Naive thymus-derived CD4-positive, alpha-beta T cell (primary cell): ENCODE results near the gene ANKIB1. TPM values are rescaled to one million over a fixed set of nuclear protein-coding genes. Genes with fewer than 3 reads are reported as not detected.

Experiments
- ATAC-seq: fragments of 150-1000 bp; cut with Tn5 transposase; 2 replicates; pipeline ENCODE4 v1.10.0; 2021; ENCODE audit warnings: mild to moderate bottlenecking, moderate library complexity
- CTCF ChIA-PET: fragments of 350-600 bp; sonication (Branson Sonifier 250); formaldehyde crosslinking; loops from one replicate; lab custom pipeline; 2021; ENCODE audit warnings: antibody characterized with exemption; lab: Charles Lee
- POLR2A ChIA-PET: fragments of 350-600 bp; sonication (Branson Sonifier 250); formaldehyde crosslinking; loops from one replicate; lab custom pipeline; 2021; ENCODE audit warnings: antibody characterized with exemption, inconsistent platforms; lab: Charles Lee
- DNase-seq, 9 donors: peaks; one replicate each; pipeline versions ENCODE4 v3.0.0 to v3.0.0-alpha.2; 2020 to 2022; ENCODE audit warnings: mixed read lengths in 1 of 9
- H3K27ac ChIP-seq: one replicate; pipeline ENCODE4 v1.7.0; 2013; ENCODE audit warnings: mild to moderate bottlenecking, low read depth, low read length, moderate library complexity
- H3K27me3 ChIP-seq, 2 donors: one replicate each; pipeline ENCODE4 v1.7.0; 2013; ENCODE audit warnings: low read length in 2 of 2, mild to moderate bottlenecking in 2 of 2, moderate library complexity in 2 of 2; ENCODE audit not compliant: control insufficient read depth in 2 of 2, insufficient read depth in 2 of 2
- H3K36me3 ChIP-seq, 3 experiments: 1 replicate in 2 of 3; 2 replicates in 1 of 3; pipeline ENCODE4 v1.7.0; 2013; ENCODE audit warnings: low read length in 3 of 3, mild to moderate bottlenecking in 3 of 3, moderate library complexity in 1 of 3; ENCODE audit not compliant: insufficient read depth in 3 of 3, control insufficient read depth in 2 of 3
- H3K4me1 ChIP-seq, 2 donors: one replicate each; pipeline ENCODE4 v1.7.0; 2013; ENCODE audit warnings: low read length in 2 of 2, mild to moderate bottlenecking in 2 of 2, moderate library complexity in 1 of 2; ENCODE audit not compliant: control insufficient read depth in 2 of 2, insufficient read depth in 2 of 2
- H3K4me3 ChIP-seq: 2 replicates; pipeline ENCODE4 v1.7.0; 2013; ENCODE audit warnings: mild to moderate bottlenecking, low read length
- H3K9me3 ChIP-seq, 3 experiments: 1 replicate in 2 of 3; 2 replicates in 1 of 3; pipeline ENCODE4 v1.7.0; 2013; ENCODE audit warnings: low read length in 3 of 3; ENCODE audit not compliant: control insufficient read depth in 2 of 3
- H3K27ac Mint-ChIP-seq, 9 donors: one replicate each; pipeline ENCODE4 v1.8.0; 2020 to 2022; ENCODE audit warnings: mixed read lengths in 9 of 9, mild to moderate bottlenecking in 8 of 9, moderate library complexity in 5 of 9, inconsistent platforms in 2 of 9
- H3K27me3 Mint-ChIP-seq, 5 donors: one replicate each; pipeline ENCODE4 v1.8.0; 2021 to 2022; ENCODE audit warnings: mixed read lengths in 5 of 5, mild to moderate bottlenecking in 1 of 5
- H3K36me3 Mint-ChIP-seq, 5 donors: one replicate each; pipeline ENCODE4 v1.8.0; 2020 to 2022; ENCODE audit warnings: mixed read lengths in 5 of 5, mild to moderate bottlenecking in 3 of 5, inconsistent platforms in 1 of 5
- H3K4me1 Mint-ChIP-seq, 7 donors: one replicate each; pipeline ENCODE4 v1.8.0; 2020 to 2022; ENCODE audit warnings: mixed read lengths in 7 of 7, mild to moderate bottlenecking in 3 of 7, inconsistent platforms in 1 of 7
- H3K4me3 Mint-ChIP-seq, 10 donors: one replicate each; pipeline ENCODE4 v1.8.0; 2020 to 2022; ENCODE audit warnings: mild to moderate bottlenecking in 10 of 10, mixed read lengths in 10 of 10, moderate library complexity in 6 of 10, inconsistent platforms in 2 of 10
- H3K9me3 Mint-ChIP-seq, 11 donors: one replicate each; pipeline ENCODE4 v1.8.0; 2020 to 2022; ENCODE audit warnings: mixed read lengths in 11 of 11, mild to moderate bottlenecking in 4 of 11, inconsistent platforms in 1 of 11, moderate library complexity in 1 of 11
- intact Hi-C, 2 donors: fragments of 100-400 bp; cut with micrococcal nuclease; formaldehyde crosslinking; loops; one replicate each; pipeline ENCODE4 v1.15.1; 2023
- polyA plus RNA-seq, 2 donors: library from polyadenylated mRNA; unstranded; fragments of 300-500 nt; fragmentation: Illumina TruSeq; gene quantifications; one replicate each; pipeline ENCODE4 v1.2.3, GENCODE V29; 2021
- total RNA-seq, 6 experiments: library from RNA in 5 of 6; stranded (reverse) in 5 of 6; gene quantifications; 1 replicate in 5 of 6; 2 replicates in 1 of 6; pipeline ENCODE4 v1.2.3 and lab custom pipeline; 2021 to 2026

ANKIB1 gene
- total and polyA plus RNA-seq, 7 experiments from 2014 or later = 5.8 to 98.6 (median 67.6) TPM

DNA sequence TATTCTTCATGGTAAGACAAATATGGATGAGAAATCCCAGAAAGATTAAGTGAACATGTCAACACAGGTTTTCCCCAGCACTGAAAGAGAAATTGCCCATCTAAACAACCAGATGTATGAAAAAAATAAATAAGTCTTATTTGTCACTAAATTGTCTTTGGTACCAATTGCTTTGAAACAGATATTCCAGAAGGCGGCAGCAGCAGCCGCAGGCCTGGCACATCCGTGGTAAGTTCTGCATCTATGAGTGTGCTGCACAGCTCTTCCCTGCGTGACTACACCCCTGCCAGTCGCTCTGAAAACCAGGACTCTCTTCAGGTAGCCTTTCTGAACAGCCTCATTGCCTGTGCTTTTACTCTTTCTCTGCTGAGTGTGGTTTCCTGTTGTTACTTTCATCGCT is 151.8 kb downstream of the ANKIB1 start:
- ChIA-PET POLR2A (no interaction called here), CTCF (interaction anchor here (0.7 kb wide), 1 partner anchor 163 kb away, joined by 5 read pairs; no protein-coding TSS in a partner anchor)
- ATAC-seq = no peak

DNA sequence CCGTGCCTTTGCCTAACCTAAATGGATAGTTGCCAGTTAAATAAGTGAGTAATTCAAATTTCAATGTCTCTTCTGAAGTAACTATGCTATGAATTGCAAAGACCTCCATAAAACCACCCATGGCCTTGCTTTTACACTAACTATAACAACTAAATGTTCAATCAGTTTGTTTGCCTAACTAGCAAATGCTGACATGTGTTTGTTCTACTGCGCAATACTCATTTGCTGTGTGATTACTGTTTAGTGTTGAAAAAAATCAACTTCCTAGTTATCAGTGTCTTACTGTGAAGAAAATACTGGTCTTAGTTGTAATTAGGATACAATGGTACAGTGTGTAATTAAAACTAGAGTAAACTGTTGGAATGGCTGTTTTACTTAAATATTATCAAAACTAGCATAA is 154.2 kb downstream of the ANKIB1 start:
- DNase-seq (no peak), ATAC-seq (no peak)
- intact Hi-C loops = no loop called here
- H3K4me1 ChIP-seq = peaks cover 6 to 12% of the 10 kb centered on the region in 2 donors
- no peak overlapping the region for H3K4me3 Mint-ChIP-seq
- peaks cover 6 to 28% (median 10%) of the 10 kb centered on the region in 5 donors for H3K36me3 Mint-ChIP-seq
- H3K27me3 Mint-ChIP-seq = no peaks in the 10 kb centered on the region
- no peak overlapping the region for H3K4me3 ChIP-seq
- no peaks in the 10 kb centered on the region for H3K9me3 Mint-ChIP-seq
- ChIA-PET POLR2A (no interaction called here), CTCF (no interaction called here)
- peaks cover 0 to 28% (median 5%) of the 10 kb centered on the region in 3 experiments for H3K36me3 ChIP-seq
- H3K27ac Mint-ChIP-seq = no peak overlapping the region
- H3K9me3 ChIP-seq = no peaks in the 10 kb centered on the region
- H3K27ac ChIP-seq = no peak overlapping the region
- peaks cover 9 to 22% (median 19%) of the 10 kb centered on the region in 7 donors for H3K4me1 Mint-ChIP-seq
- H3K27me3 ChIP-seq = no peaks in the 10 kb centered on the region

More for the DNA sequence above, 151.8 kb downstream of the ANKIB1 start:
- H3K27me3 ChIP-seq = no peaks in the 10 kb centered on the region
- no peaks in the 10 kb centered on the region for H3K4me1 ChIP-seq
- no peaks in the 10 kb centered on the region for H3K9me3 Mint-ChIP-seq
- H3K36me3 Mint-ChIP-seq = peaks cover 5 to 28% (median 10%) of the 10 kb centered on the region in 5 donors
- H3K36me3 ChIP-seq = peaks cover 0 to 28% (median 5%) of the 10 kb centered on the region in 3 experiments
- DNase-seq = no peak
- H3K4me3 Mint-ChIP-seq = no peak overlapping the region
- no peak overlapping the region for H3K27ac Mint-ChIP-seq
- H3K27ac ChIP-seq = no peak overlapping the region
- H3K9me3 ChIP-seq = no peaks in the 10 kb centered on the region
- H3K4me1 Mint-ChIP-seq = peaks cover 0 to 2% (median under 1%) of the 10 kb centered on the region in 7 donors
- no peak overlapping the region for H3K4me3 ChIP-seq
- intact Hi-C loops = no loop called here
- H3K27me3 Mint-ChIP-seq = no peaks in the 10 kb centered on the region

GRCh38 chr7:92402920-92403759 is 157.4 kb downstream of the ANKIB1 start:
- ATAC-seq = no peak
- Histone ChIP-seq H3K9me3 (no peaks in the 10 kb centered on the region), H3K27me3 (no peaks in the 10 kb centered on the region), H3K27ac (no peak overlapping the region), H3K36me3 (peaks cover 0 to 10% (median 5%) of the 10 kb centered on the region in 3 experiments), H3K4me3 (no peak overlapping the region), H3K4me1 (peaks cover 6 to 12% of the 10 kb centered on the region in 2 donors)
- Mint-ChIP-seq H3K4me1 (peaks cover 9 to 24% (median 19%) of the 10 kb centered on the region in 7 donors), H3K4me3 (no peak overlapping the region), H3K36me3 (peaks cover 6 to 14% (median 9%) of the 10 kb centered on the region in 5 donors), H3K27ac (peak overlapping the region in 3 of 9 donors; percentile 6 to 42 (median 21)), H3K27me3 (peaks cover 0 to 4% (median 0%) of the 10 kb centered on the region in 5 donors), H3K9me3 (peaks cover 0 to under 1% (median 0%) of the 10 kb centered on the region in 11 donors)
- CTCF ChIA-PET = no interaction called here
- POLR2A ChIA-PET = no interaction called here
- intact Hi-C loops = no loop called here
- no peak for DNase-seq

DNA sequence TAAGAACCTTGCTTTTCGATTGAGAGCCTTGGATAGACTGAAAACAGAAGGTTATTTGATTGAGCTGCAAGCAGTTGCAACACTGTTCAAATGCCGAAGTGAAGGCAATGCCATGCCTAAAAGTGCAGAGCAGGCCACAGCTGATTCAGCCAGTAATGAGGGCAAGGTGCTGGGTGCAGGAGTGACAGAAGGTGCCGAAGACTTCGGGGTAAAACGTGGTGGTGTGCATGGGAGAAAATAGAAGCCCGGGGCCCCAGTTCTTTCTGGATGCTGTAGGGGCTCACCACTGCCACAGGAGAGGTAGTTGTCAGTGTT is 157.9 kb downstream of the ANKIB1 start:
- DNase-seq (no peak), ATAC-seq (peak; percentile 4)
- CTCF ChIA-PET = no interaction called here
- no peak overlapping the region for H3K27ac ChIP-seq
- peaks cover 6 to 12% of the 10 kb centered on the region in 2 donors for H3K4me1 ChIP-seq
- intact Hi-C loops = no loop called here
- no peaks in the 10 kb centered on the region for H3K27me3 ChIP-seq
- Mint-ChIP-seq H3K9me3 (peaks cover 0 to 6% (median 0%) of the 10 kb centered on the region in 11 donors), H3K27me3 (peaks cover 0 to 5% (median 0%) of the 10 kb centered on the region in 5 donors), H3K4me1 (peaks cover 9 to 24% (median 19%) of the 10 kb centered on the region in 7 donors), H3K4me3 (no peak overlapping the region), H3K36me3 (peaks cover 0 to 9% (median 4%) of the 10 kb centered on the region in 5 donors), H3K27ac (peak overlapping the region in 2 of 9 donors; percentile 21 to 33)
- no peak overlapping the region for H3K4me3 ChIP-seq
- POLR2A ChIA-PET = no interaction called here
- peaks cover 0 to 5% (median 4%) of the 10 kb centered on the region in 3 experiments for H3K36me3 ChIP-seq
- no peaks in the 10 kb centered on the region for H3K9me3 ChIP-seq

GRCh38 chr7:92404170-92404614 is 158.4 kb downstream of the ANKIB1 start:
- CTCF ChIA-PET = no interaction called here
- H3K4me1 Mint-ChIP-seq = peaks cover 9 to 24% (median 19%) of the 10 kb centered on the region in 7 donors
- H3K27ac ChIP-seq = no peak overlapping the region
- POLR2A ChIA-PET = no interaction called here
- H3K36me3 Mint-ChIP-seq = peaks cover 0 to 7% (median 3%) of the 10 kb centered on the region in 5 donors
- DNase-seq (peak in 3 of 9 donors; percentile 5 to 42 (median 16)), ATAC-seq (peak; percentile 56)
- no peaks in the 10 kb centered on the region for H3K27me3 ChIP-seq
- H3K9me3 ChIP-seq = no peaks in the 10 kb centered on the region
- H3K36me3 ChIP-seq = peaks cover 0 to 4% (median 0%) of the 10 kb centered on the region in 3 experiments
- intact Hi-C loops = no loop called here
- H3K4me1 ChIP-seq = peaks cover 6 to 12% of the 10 kb centered on the region in 2 donors
- H3K4me3 Mint-ChIP-seq = peak overlapping the region in 1 of 10 donors; percentile 26
- peak overlapping the region in 4 of 9 donors; percentile 5 to 56 (median 27) for H3K27ac Mint-ChIP-seq
- peaks cover 0 to 7% (median 0%) of the 10 kb centered on the region in 11 donors for H3K9me3 Mint-ChIP-seq
- peaks cover 0 to 5% (median 0%) of the 10 kb centered on the region in 5 donors for H3K27me3 Mint-ChIP-seq
- H3K4me3 ChIP-seq = no peak overlapping the region

DNA sequence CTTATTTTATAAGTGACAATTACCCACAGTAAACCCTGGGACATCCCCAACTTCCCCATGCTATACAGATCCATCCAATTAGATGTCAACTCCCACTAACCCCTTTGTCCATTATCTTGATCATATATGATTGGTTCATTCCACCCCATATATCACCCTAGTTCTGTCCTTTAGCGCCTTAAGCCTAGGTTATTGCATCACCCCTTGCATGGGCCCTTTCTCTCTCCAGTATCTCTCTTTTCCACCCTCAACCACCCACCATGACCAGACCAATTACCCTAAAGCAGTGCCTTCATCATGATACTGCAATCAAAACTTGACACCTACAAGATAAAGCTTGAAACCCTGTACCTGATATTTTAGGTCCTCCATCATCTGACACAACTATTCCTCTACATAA is 163.6 kb downstream of the ANKIB1 start:
- Mint-ChIP-seq H3K9me3 (peaks cover 0 to 7% (median 0%) of the 10 kb centered on the region in 11 donors), H3K4me1 (peaks cover under 1 to 8% (median 1%) of the 10 kb centered on the region in 7 donors), H3K4me3 (no peak overlapping the region), H3K36me3 (peaks cover 0 to 3% (median 0%) of the 10 kb centered on the region in 5 donors), H3K27me3 (peaks cover 9 to 25% (median 15%) of the 10 kb centered on the region in 5 donors), H3K27ac (no peak overlapping the region)
- Histone ChIP-seq H3K4me1 (peaks cover 0 to 4% of the 10 kb centered on the region in 2 donors), H3K9me3 (no peaks in the 10 kb centered on the region), H3K36me3 (no peaks in the 10 kb centered on the region), H3K4me3 (no peak overlapping the region), H3K27me3 (no peaks in the 10 kb centered on the region), H3K27ac (no peak overlapping the region)
- POLR2A ChIA-PET = no interaction called here
- CTCF ChIA-PET = no interaction called here
- ATAC-seq (no peak), DNase-seq (no peak)
- intact Hi-C loops = no loop called here
